HepG2 (cell line): ENCODE results near the gene PRR19. TPM values are rescaled to one million over a fixed set of nuclear protein-coding genes. Genes with fewer than 3 reads are reported as not detected.

ENCODE experiments used
- ATAC-seq: fragments of 200-7000 bp; cut with Tn5 transposase; 3 replicates; pipeline ENCODE4 v1.9.1; 2020; ENCODE audit warnings: mild to moderate bottlenecking, moderate library complexity
- BruUV-seq: library from RNA; stranded (reverse); fragments of 400-500 nt; replicated peaks from 2 replicates; lab custom pipeline; 2021; lab: Mats Ljungman, UMichigan
- CTCF ChIA-PET: fragments of 300-600 bp; formaldehyde crosslinking; extraction: SDS; loops from one replicate; lab custom pipeline; 2021; ENCODE audit warnings: low total read pairs, inconsistent platforms, low intra/inter-chr PET ratio; lab: Yijun Ruan, JAX
- POLR2A ChIA-PET: fragments of 350-600 bp; sonication (Branson Sonifier 250); formaldehyde crosslinking; loops from one replicate; lab custom pipeline; 2020; ENCODE audit warnings: antibody characterized with exemption, inconsistent platforms; lab: Yijun Ruan, JAX
- DNase-seq: peaks from one replicate; pipeline ENCODE4 v3.0.0-alpha.2; 2015; ENCODE audit warnings: low spot score
- FAIRE-seq: peaks from 3 replicates; lab custom pipeline; 2011; peaks lifted over from hg19 to GRCh38; lab: Jason Lieb, UNC
- H2AFZ ChIP-seq: one replicate; pipeline ENCODE4 v1.6.1; 2011; ENCODE audit warnings: low read length, inconsistent platforms
- H3K27ac ChIP-seq: fragments of 300-600 bp; 3 replicates; pipeline ENCODE4 v1.8.0; 2011; ENCODE audit warnings: mixed run types, mild to moderate bottlenecking, mixed read lengths, low read length, inconsistent platforms; ENCODE audit not compliant: insufficient read depth; ENCODE audit errors: extremely low read length
- H3K27me3 ChIP-seq, 2 experiments: fragments of 200-600 bp in 1 of 2; 2 replicates in 1 of 2; 3 replicates in 1 of 2; pipeline versions ENCODE4 v1.6.0 to v1.8.0; 2011; ENCODE audit warnings: low read length in 2 of 2, mild to moderate bottlenecking in 2 of 2, moderate library complexity in 2 of 2, inconsistent platforms in 1 of 2; ENCODE audit not compliant: insufficient read depth in 2 of 2, control insufficient read depth in 1 of 2
- H3K36me3 ChIP-seq, 2 experiments: fragments of 200-600 bp in 1 of 2; replicated peaks in 1 of 2; 2 replicates in 1 of 2; 3 replicates in 1 of 2; pipeline versions ENCODE4 v1.5.1 to v1.8.0; 2011; ENCODE audit warnings: low read length in 2 of 2, inconsistent platforms in 1 of 2; ENCODE audit not compliant: insufficient read depth in 2 of 2, control insufficient read depth in 1 of 2
- H3K4me1 ChIP-seq: 2 replicates; pipeline ENCODE4 v1.5.1; 2012; ENCODE audit warnings: low read length, inconsistent platforms; ENCODE audit not compliant: insufficient read depth
- H3K4me2 ChIP-seq: 2 replicates; pipeline ENCODE4 v1.6.0; 2011; ENCODE audit warnings: low read depth, low read length, inconsistent platforms
- H3K4me3 ChIP-seq, 3 experiments: fragments of 200-600 bp in 1 of 3; sonication (generic), shearing (Covaris generic) in 1 of 3; replicated peaks in 1 of 3; 2 replicates each; pipeline ENCODE4 v1.5.1; 2011 to 2016; ENCODE audit warnings: low read length in 3 of 3, inconsistent platforms in 2 of 3, low read depth in 2 of 3, mild to moderate bottlenecking in 2 of 3, control low read depth in 1 of 3, mixed read lengths in 1 of 3; ENCODE audit not compliant: insufficient read depth in 1 of 3
- H3K79me2 ChIP-seq: one replicate; pipeline ENCODE4 v1.6.1; 2011; ENCODE audit warnings: low read length, inconsistent platforms; ENCODE audit not compliant: insufficient read depth
- H3K9ac ChIP-seq: 2 replicates; pipeline ENCODE4 v1.6.0; 2011; ENCODE audit warnings: mild to moderate bottlenecking, low read depth, low read length, inconsistent platforms; ENCODE audit not compliant: insufficient read depth
- H3K9me3 ChIP-seq: 2 replicates; pipeline ENCODE4 v1.5.1; 2012; ENCODE audit warnings: mild to moderate bottlenecking, low read length
- H4K20me1 ChIP-seq: 2 replicates; pipeline ENCODE4 v1.6.0; 2011; ENCODE audit warnings: inconsistent platforms, mild to moderate bottlenecking, low read length, moderate library complexity; ENCODE audit not compliant: insufficient read depth
- GATAD2A ChIP-seq: IDR thresholded peaks from 2 replicates; pipeline ENCODE4 v1.6.1; 2016
- HNRNPK ChIP-seq: fragments of 200-400 bp; formaldehyde crosslinking; IDR thresholded peaks from 2 replicates; pipeline ENCODE4 v1.6.1; 2018; ENCODE audit warnings: low read length, low read depth, moderate library complexity, mild to moderate bottlenecking; ENCODE audit not compliant: poor library complexity, severe bottlenecking
- IKZF1 ChIP-seq: fragments of 450-650 bp; IDR thresholded peaks from 2 replicates; pipeline ENCODE4 v1.7.1; 2016
- JUN ChIP-seq: sonication (generic); formaldehyde crosslinking; IDR thresholded peaks from 2 replicates; pipeline ENCODE4 v1.4.0; 2020; ENCODE audit warnings: mild to moderate bottlenecking, missing genetic modification reagents
- MZF1 ChIP-seq: sonication (generic); formaldehyde crosslinking; IDR thresholded peaks from 2 replicates; pipeline ENCODE4 v1.8.1; 2023; ENCODE audit warnings: mild to moderate bottlenecking, missing genetic modification reagents, borderline replicate concordance
- SP5 ChIP-seq: IDR thresholded peaks from 2 replicates; pipeline ENCODE4 v1.6.1; 2016; ENCODE audit warnings: low read depth, borderline replicate concordance
- SRSF9 ChIP-seq: fragments of 200-400 bp; formaldehyde crosslinking; IDR thresholded peaks from 2 replicates; pipeline ENCODE4 v1.6.1; 2018; ENCODE audit warnings: borderline replicate concordance, mild to moderate bottlenecking, low read depth, low read length; ENCODE audit not compliant: insufficient read depth, poor library complexity, severe bottlenecking
- SYNCRIP ChIP-seq: fragments of 200-400 bp; formaldehyde crosslinking; IDR thresholded peaks from 2 replicates; pipeline ENCODE4 v1.6.1; 2018; ENCODE audit warnings: mild to moderate bottlenecking, low read depth, low read length; ENCODE audit not compliant: insufficient read depth
- ZBTB7B ChIP-seq: sonication (generic); formaldehyde crosslinking; IDR thresholded peaks from 2 replicates; pipeline ENCODE4 v1.4.0; 2020; ENCODE audit warnings: missing genetic modification reagents
- ZNF570 ChIP-seq: sonication (generic); formaldehyde crosslinking; IDR thresholded peaks from 2 replicates; pipeline ENCODE4 v1.4.0; 2020; ENCODE audit warnings: mild to moderate bottlenecking, missing genetic modification reagents, borderline replicate concordance
- ZNF678 ChIP-seq: sonication (generic); formaldehyde crosslinking; IDR thresholded peaks from 2 replicates; pipeline ENCODE4 v1.4.0; 2020; ENCODE audit warnings: mild to moderate bottlenecking, missing genetic modification reagents
- ZNF83 ChIP-seq: sonication (generic); formaldehyde crosslinking; IDR thresholded peaks from 2 replicates; pipeline ENCODE4 v1.4.0; 2020; ENCODE audit warnings: missing genetic modification reagents, mild to moderate bottlenecking, borderline replicate concordance
- in situ Hi-C: cut with HindIII; loops from 2 replicates; pipeline ENCODE4 v1.10.0; 2017; ENCODE audit warnings: low pct_unique_long_range_greater_than_20kb; ENCODE audit not compliant: extremely low pct_ligation_motif_present
- intact Hi-C: fragments of 100-400 bp; cut with micrococcal nuclease; formaldehyde crosslinking; loops from one replicate; pipeline ENCODE4 v1.10.0; 2022; ENCODE audit not compliant: unreplicated experiment
- polyA plus RNA-seq, 8 experiments: library from polyadenylated mRNA; depleted of rRNA in 3 of 8; stranded (reverse) in 7 of 8; unstranded in 1 of 8; fragments of >200 nt; fragmentation: Illumina TruSeq in 4 of 8; extraction: Trizol in 4 of 8; gene quantifications; 2 replicates each; pipeline versions ENCODE4 v1.2.1 to v1.2.3, GENCODE V29; 2011 to 2016; ENCODE audit warnings: low read depth in 4 of 8, missing spikeins in 1 of 8, mixed read lengths in 1 of 8; ENCODE audit not compliant: insufficient read depth in 1 of 8
- total RNA-seq, 5 experiments: library from RNA; depleted of rRNA; stranded (reverse); fragments of >200 nt; fragmentation: Illumina TruSeq; extraction: Trizol; gene quantifications; 2 replicates each; pipeline ENCODE4 v1.2.3, GENCODE V29; 2016; ENCODE audit warnings: low read depth in 1 of 5
- TF ChIP-seq, protein P1 (sequence below): sonication (generic); formaldehyde crosslinking; conservative IDR thresholded peaks from 2 replicates; pipeline ENCODE4 v1.4.0; 2020; ENCODE audit warnings: missing genetic modification reagents
- TF ChIP-seq, protein P2 (sequence below): sonication (generic); formaldehyde crosslinking; IDR thresholded peaks from 2 replicates; pipeline ENCODE4 v1.4.0; 2020; ENCODE audit warnings: mild to moderate bottlenecking, missing genetic modification reagents
- TF ChIP-seq, protein P3 (sequence below): sonication (generic); formaldehyde crosslinking; conservative IDR thresholded peaks from 2 replicates; pipeline ENCODE4 v1.8.1; 2023; ENCODE audit warnings: missing genetic modification reagents

The PRR19 gene
- total and polyA plus RNA-seq, 2 of the 13 experiments (the other 11 are each of a cell fraction or from before 2014, with no cell fraction given), result 0.21 to 0.33 TPM

DNA sequence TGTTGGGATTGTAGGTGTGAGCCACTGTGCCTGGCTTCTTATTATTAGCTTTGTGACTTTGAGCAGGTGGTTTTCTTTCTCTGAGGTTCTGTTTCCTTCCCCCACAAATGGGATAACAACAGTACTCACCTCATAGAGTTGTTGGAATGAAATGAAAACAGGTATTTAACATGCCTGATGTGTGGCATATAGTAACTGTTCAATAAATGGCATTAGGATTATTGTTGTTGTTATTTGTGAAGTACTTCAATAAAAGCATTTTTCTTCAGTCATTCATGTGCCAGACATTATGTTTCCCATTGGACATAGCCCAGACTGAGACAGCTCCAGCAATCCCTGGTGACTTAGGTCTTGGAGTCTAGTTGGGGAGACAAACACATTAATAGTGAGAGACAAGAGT lies 25.0 kb downstream of the PRR19 start:
- H3K27me3 ChIP-seq, result peaks cover 0 to 3% of the 10 kb centered on the region in 2 experiments; a peak in 1 of 5 replicates
- peak overlapping the region; percentile 98 for H3K4me2 ChIP-seq
- no peaks in the 10 kb centered on the region for H3K9me3 ChIP-seq
- ChIA-PET CTCF (no interaction called here), POLR2A (no interaction called here)
- FAIRE-seq, result no peak
- no peak overlapping the region for H3K27ac ChIP-seq
- in situ Hi-C loops, result no loop called here
- intact Hi-C loops, result no loop called here
- DNase-seq, result no peak
- peaks cover 21% of the 10 kb centered on the region for H3K79me2 ChIP-seq
- no TSS peak for BruUV-seq
- no peak overlapping the region for H2AFZ ChIP-seq
- peaks cover 24% of the 10 kb centered on the region for H3K4me1 ChIP-seq
- peak overlapping the region; percentile 81; the same call in 1 of the 2 replicates for H3K9ac ChIP-seq
- ATAC-seq, result no peak
- no peaks in the 10 kb centered on the region for H4K20me1 ChIP-seq
- H3K36me3 ChIP-seq, result no peaks in the 10 kb centered on the region
- peak overlapping the region in 1 of 3 experiments; percentile 92; a peak in 2 of 6 replicates for H3K4me3 ChIP-seq
- TF ChIP-seq, protein P1, sequence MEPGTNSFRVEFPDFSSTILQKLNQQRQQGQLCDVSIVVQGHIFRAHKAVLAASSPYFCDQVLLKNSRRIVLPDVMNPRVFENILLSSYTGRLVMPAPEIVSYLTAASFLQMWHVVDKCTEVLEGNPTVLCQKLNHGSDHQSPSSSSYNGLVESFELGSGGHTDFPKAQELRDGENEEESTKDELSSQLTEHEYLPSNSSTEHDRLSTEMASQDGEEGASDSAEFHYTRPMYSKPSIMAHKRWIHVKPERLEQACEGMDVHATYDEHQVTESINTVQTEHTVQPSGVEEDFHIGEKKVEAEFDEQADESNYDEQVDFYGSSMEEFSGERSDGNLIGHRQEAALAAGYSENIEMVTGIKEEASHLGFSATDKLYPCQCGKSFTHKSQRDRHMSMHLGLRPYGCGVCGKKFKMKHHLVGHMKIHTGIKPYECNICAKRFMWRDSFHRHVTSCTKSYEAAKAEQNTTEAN (CRISPR knock-in tag), result no peak
- TF ChIP-seq, protein P2, sequence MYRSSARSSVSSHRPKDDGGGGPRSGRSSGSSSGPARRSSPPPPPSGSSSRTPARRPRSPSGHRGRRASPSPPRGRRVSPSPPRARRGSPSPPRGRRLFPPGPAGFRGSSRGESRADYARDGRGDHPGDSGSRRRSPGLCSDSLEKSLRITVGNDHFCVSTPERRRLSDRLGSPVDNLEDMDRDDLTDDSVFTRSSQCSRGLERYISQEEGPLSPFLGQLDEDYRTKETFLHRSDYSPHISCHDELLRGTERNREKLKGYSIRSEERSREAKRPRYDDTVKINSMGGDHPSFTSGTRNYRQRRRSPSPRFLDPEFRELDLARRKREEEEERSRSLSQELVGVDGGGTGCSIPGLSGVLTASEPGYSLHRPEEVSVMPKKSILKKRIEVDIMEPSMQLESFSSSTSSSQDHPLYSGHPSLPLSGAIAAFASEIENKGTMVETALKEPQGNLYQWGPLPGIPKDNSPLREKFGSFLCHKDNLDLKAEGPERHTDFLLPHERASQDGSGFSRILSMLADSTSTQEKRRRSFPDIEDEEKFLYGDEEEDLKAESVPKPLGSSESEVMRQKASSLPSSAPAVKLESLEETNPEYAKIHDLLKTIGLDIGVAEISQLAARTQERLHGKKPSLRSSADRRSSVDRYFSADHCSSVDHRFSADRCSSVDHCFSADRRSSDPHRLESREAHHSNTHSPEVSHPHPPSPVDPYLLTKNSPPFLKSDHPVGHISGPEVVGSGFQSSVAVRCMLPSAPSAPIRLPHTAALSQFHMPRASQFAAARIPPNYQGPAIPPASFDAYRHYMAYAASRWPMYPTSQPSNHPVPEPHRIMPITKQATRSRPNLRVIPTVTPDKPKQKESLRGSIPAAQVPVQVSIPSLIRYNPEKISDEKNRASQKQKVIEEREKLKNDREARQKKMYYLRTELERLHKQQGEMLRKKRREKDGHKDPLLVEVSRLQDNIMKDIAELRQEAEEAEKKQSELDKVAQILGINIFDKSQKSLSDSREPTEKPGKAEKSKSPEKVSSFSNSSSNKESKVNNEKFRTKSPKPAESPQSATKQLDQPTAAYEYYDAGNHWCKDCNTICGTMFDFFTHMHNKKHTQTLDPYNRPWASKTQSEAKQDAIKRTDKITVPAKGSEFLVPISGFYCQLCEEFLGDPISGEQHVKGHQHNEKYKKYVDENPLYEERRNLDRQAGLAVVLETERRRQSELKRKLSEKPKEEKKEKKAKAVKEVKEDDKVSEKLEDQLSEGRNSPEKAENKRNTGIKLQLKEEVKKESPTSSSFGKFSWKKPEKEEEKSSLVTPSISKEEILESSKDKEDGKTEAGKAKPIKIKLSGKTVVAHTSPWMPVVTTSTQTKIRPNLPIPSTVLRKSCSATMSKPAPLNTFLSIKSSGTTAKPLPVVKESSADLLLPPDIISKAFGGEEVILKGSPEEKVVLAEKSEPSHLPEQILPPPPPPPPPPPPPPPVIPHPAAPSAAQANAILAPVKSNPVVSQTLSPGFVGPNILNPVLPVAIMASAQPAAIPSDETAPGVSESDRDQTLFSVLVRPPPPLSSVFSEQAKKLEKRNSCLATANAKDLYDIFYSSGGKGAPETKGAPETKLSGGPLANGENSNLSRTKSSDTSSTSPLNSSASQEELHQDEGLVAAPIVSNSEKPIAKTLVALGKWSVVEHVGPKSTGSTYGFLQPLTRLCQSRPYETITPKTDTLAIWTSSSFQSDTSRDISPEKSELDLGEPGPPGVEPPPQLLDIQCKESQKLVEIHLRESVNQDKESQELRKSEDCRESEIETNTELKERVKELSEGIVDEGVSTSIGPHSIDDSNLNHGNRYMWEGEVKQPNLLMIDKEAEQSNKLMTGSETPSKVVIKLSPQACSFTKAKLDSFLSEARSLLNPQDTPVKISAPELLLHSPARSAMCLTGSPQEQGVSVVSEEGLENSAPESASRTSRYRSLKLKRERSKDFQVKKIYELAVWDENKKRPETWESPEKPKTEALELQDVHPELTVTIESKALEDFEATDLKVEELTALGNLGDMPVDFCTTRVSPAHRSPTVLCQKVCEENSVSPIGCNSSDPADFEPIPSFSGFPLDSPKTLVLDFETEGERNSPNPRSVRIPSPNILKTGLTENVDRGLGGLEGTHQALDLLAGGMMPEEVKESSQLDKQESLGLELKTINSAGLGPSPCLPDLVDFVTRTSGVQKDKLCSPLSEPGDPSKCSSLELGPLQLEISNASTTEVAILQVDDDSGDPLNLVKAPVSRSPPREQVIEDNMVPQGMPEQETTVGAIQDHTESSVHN (CRISPR knock-in tag), result no peak
- TF ChIP-seq, protein P3, sequence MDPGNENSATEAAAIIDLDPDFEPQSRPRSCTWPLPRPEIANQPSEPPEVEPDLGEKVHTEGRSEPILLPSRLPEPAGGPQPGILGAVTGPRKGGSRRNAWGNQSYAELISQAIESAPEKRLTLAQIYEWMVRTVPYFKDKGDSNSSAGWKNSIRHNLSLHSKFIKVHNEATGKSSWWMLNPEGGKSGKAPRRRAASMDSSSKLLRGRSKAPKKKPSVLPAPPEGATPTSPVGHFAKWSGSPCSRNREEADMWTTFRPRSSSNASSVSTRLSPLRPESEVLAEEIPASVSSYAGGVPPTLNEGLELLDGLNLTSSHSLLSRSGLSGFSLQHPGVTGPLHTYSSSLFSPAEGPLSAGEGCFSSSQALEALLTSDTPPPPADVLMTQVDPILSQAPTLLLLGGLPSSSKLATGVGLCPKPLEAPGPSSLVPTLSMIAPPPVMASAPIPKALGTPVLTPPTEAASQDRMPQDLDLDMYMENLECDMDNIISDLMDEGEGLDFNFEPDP (CRISPR knock-in tag), result no peak
- no peak for TF ChIP-seq SRSF9
- TF ChIP-seq JUN (CRISPR knock-in tag), result no peak
- no peak for TF ChIP-seq ZBTB7B (CRISPR knock-in tag)
- no peak for TF ChIP-seq SP5 (CRISPR knock-in tag)
- no peak for TF ChIP-seq ZNF83 (CRISPR knock-in tag)
- TF ChIP-seq ZNF678 (CRISPR knock-in tag), result no peak
- TF ChIP-seq IKZF1, result no peak
- no peak for TF ChIP-seq MZF1 (CRISPR knock-in tag)
- TF ChIP-seq ZNF570 (CRISPR knock-in tag), result no peak
- no peak for TF ChIP-seq SYNCRIP
- TF ChIP-seq GATAD2A, result no peak
- TF ChIP-seq HNRNPK, result no peak
